ENCODE results near the gene LPAR2.
"Not testable (repeated sequence)": the region's sequence is repeated elsewhere in the genome, so short reads cannot be mapped to it uniquely, and the experiment has no call there.

The LPAR2 gene

GRCh38 chr19:19630426-19630825 lies 2.4 kb upstream of the LPAR2 start:
- no peak for DNase-seq

- no peak for DNase-seq
Observed at GRCh38 chr19:19630062-19630414, 2.0 kb upstream of the LPAR2 start.

- peak in 2 of 5 experiments; percentile 17 to 41 for DNase-seq
Observed at GRCh38 chr19:19628501-19629134, 598 bp upstream of the LPAR2 start.

GRCh38 chr19:19626516-19627472 lies 1.2 kb downstream of the LPAR2 start:
- no peak for DNase-seq

- DNase-seq: no peak
Observed at GRCh38 chr19:19624032-19624570, 3.9 kb downstream of the LPAR2 start.

GRCh38 chr19:19623383-19623782 lies 4.6 kb downstream of the LPAR2 start:
- no peak for DNase-seq

GRCh38 chr19:19619849-19620210 lies 8.2 kb downstream of the LPAR2 start:
- no peak for DNase-seq

- DNase-seq: no peak
Observed at GRCh38 chr19:19619181-19619848, 8.7 kb downstream of the LPAR2 start.

- peak; percentile 98 to 99 (median 99) for DNase-seq
Observed at GRCh38 chr19:19618219-19619051, 9.6 kb downstream of the LPAR2 start, which contains the start of gene PBX4. PBX4 (minus strand) TSS chr19:19618687; CDS start chr19:19618629, 58 bp downstream.

GRCh38 chr19:19615086-19615485 lies 12.9 kb downstream of the LPAR2 start:
- peak in 2 of 5 experiments; percentile 63 to 65 for DNase-seq

GRCh38 chr19:19613506-19613905 lies 14.5 kb downstream of the LPAR2 start:
- DNase-seq: no peak

- no peak for DNase-seq
Observed at GRCh38 chr19:19610376-19611202, 17.4 kb downstream of the LPAR2 start.

GRCh38 chr19:19606686-19607085 lies 21.3 kb downstream of the LPAR2 start:
- DNase-seq: not testable (repeated sequence)

- peak in 3 of 5 experiments; percentile 53 to 85 (median 66) for DNase-seq
Observed at GRCh38 chr19:19606021-19606420, 22.0 kb downstream of the LPAR2 start.

GRCh38 chr19:19602713-19603324 lies 25.2 kb downstream of the LPAR2 start:
- DNase-seq: no peak

- DNase-seq: peak in 3 of 5 experiments; percentile 49 to 71 (median 64)
Observed at GRCh38 chr19:19602136-19602712, 25.8 kb downstream of the LPAR2 start.

- peak in 1 of 5 experiments; percentile 32 for DNase-seq
Observed at GRCh38 chr19:19600793-19601330, 27.2 kb downstream of the LPAR2 start.

GRCh38 chr19:19598728-19599451 lies 29.1 kb downstream of the LPAR2 start:
- peak; percentile 29 to 94 (median 64) for DNase-seq

- peak in 4 of 5 experiments; percentile 16 to 95 (median 67) for DNase-seq
Observed at GRCh38 chr19:19597809-19598306, 30.2 kb downstream of the LPAR2 start.
